GM18868 (cell line): ENCODE measurements around the gene ZNF263.
"Not testable (repeated sequence)": the region's sequence is repeated elsewhere in the genome, so short reads cannot be mapped to it uniquely, and the experiment has no call there.

Source experiments
- ATAC-seq: cut with Tn5 transposase; IDR thresholded peaks from one replicate; pipeline ENCODE4 v1.9.1; 2021; ENCODE audit warnings: mild to moderate bottlenecking, moderate library complexity; ENCODE audit not compliant: unreplicated experiment

ZNF263 gene

DNA sequence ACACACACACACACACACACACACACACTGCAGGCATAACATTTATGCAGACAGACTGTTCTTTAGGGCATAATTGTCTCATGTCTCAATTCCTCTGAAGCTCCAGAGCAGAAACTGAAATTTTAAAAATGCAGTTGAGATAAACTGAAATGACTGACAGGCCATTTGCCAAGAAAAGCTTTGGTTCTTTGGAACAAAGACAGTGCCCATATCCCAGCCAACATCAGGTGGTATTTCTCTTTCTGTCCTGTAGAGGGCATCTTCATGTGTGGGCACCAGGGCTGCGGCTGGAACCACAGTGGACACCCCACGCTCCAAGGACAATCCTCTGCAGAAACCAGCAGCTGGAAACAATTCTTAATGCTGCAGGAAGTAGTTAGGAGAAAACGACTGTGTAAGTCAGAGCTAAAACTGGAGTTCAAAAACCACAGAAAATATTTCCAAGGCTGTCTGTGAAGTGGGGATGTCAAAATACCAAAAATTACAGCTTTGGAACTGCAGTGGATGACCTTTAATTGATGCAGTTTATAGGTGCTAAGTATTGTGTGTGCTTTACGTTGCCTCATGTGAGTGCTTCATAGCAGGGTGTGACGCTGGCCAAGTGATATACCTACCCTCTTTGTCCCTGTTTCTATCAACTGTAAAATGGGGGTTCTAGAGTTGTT is 16.3 kb upstream of the ZNF263 start:
- no peak for ATAC-seq

DNA sequence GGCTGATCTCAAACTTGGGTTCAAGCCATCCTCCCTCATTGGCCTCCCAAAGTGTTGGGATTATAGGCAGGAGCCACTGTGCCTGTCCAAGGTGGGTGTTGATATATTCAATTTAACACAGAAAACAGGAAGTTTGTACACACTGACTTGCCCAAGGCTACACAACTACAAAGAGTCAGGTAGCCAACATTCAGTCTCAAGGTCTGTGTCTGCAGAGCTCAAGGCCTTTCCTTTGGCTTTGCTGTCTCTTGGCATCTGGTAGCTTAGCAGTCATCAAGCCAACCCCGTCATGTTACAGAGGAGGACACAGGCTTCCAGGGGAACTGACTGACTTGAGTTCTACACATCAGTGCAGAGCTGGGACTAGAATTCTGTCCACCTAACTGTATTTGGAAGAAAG is 15.0 kb upstream of the ZNF263 start:
- ATAC-seq: no peak

DNA sequence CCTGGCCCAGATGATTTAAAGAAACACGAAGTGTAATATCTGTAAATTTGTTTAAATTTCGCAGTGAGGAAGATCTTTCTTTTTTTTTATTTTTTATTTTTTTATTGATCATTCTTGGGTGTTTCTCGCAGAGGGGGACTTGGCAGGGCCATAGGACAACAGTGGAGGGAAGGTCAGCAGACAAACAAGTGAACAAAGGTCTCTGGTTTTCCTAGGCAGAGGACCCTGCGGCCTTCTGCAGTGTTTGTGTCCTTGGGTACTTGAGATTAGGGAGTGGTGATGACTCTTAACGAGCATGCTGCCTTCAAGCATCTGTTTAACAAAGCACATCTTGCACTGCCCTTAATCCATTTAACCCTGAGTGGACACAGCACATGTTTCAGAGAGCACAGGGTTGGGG is 12.6 kb upstream of the ZNF263 start:
- not testable (repeated sequence) for ATAC-seq

DNA sequence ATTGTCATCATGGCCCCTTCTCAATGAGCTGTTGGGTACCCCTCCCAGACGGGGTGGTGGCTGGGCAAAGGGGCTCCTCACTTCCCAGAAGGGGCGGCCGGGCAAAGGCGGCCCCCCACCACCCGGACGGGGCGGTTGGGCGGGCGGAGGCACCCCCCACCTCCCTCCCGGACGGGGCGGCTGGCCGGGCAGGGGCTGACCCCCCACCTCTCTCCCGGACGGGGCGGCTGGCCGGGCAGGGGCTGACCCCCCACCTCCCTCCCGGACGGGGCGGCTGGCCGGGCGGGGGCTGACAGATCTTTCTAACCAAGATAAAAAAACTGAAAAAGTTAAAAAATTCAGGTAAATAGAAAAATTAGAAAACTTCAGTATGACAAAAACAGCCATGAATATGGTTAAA is 12.0 kb upstream of the ZNF263 start:
- ATAC-seq: not testable (repeated sequence)

DNA sequence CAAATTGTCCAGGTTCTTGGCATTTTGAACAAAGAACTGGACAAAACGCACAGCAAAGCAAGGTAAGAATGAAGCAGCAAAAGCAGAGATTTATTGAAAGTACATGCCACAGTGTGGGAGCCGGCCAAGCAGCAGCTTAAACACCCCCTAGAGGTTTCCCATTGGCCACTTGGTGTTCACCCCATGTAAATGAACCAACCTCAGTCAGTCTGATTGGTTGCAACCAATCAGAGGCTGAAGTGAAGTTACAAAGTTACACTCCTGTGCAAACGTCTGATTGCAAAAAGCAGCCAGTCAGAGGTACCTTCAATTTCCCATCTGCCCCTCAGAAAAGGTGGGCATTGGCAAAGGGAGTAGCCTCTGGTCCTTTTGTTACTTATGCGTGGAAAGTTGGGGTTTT is 8.8 kb upstream of the ZNF263 start:
- no peak for ATAC-seq

DNA sequence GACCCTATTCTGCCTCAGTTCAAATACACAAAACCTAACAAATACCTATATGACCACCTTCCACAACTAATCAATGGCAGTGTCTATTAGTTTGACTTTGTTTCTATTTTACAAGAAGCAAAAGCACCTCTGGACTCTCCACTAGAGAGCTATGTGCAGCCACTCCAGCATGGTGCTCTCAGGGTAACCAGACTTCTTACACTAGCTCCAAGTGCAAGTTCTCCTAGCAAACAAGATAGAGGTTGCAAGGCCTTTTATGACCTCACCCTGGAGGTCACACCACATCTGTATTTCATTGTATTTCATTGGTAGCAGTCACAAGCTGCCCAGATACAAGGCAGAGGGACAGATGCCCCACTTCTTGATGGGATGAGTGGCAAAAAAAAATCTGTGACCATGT is 8.3 kb upstream of the ZNF263 start:
- no peak for ATAC-seq

DNA sequence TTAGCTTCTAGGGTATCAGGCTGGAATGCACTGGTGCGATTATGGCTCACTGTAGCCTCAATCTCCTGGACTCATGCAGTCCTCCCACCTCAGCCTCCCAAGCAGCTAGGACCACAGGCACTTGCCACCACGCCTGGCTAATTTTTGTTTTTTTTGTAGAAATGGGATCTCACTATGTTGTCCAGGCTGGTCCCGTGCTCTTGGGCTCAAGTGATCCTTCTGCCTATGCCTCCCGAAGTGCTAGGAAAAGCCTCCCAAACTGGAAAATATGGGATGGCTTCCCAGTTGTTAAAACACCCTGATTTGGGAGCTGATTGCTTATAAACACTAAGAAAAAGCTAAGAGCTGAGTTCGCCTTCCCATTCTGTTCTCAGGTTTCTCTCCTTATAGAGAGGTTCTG is 6.6 kb upstream of the ZNF263 start:
- ATAC-seq: no peak

DNA sequence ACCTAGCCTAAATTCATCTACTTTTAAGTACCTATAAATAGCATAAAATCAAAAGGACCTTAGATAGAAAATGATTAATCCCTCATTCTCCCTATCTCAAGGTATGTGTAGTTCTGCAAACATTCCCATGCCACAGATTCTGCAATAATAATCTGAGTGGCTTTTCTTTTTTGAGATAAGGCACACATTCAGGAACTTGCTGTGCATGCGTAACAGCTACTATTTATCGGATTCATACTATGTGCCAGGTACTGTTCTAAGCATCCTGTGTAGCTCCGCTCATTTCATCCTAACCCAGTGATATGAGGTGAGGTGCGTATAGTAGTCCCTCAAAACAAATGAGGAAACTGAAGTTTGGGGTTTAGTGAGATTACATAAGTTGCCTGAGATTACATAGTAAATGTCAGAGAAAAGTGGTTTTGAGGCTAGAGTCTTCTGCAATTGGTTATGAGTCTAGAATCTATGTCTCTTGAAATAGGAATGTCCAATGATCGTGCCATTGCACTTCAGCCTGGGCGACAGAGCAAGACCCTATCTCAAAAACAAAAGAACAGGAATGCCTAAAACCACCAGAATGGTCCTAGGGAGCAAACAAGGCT is 2.0 kb upstream of the ZNF263 start:
- no peak for ATAC-seq

DNA sequence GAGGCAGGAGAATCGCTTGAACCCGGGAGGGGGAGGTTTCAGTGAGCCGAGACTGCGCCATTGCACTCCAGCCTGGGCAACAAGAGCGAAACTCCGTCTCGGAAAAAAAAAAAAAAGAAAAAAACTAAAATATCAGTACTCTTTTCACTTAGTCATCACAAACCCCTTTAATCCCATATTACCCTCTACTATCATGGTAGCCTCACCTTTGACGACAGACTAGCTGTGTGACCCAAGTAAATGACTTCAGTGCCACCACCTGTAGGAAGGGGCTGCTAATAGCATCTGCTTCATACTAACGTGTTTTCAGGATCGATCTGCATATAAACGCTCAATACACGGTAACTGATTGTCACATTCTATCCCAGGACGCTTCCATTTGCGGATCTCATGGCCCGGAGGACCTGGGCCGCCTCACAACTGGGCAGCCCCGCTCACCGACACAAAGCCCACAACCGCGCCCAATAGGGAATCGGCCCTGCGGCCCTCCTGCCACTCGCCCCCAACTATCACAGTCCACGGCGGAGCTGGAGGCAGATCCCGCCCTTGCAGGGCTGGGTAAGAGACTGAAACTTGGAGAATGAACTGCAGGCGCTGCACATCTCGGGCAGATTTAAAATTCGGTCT is 1.1 kb upstream of the ZNF263 start:
- peak; percentile 26 for ATAC-seq

DNA sequence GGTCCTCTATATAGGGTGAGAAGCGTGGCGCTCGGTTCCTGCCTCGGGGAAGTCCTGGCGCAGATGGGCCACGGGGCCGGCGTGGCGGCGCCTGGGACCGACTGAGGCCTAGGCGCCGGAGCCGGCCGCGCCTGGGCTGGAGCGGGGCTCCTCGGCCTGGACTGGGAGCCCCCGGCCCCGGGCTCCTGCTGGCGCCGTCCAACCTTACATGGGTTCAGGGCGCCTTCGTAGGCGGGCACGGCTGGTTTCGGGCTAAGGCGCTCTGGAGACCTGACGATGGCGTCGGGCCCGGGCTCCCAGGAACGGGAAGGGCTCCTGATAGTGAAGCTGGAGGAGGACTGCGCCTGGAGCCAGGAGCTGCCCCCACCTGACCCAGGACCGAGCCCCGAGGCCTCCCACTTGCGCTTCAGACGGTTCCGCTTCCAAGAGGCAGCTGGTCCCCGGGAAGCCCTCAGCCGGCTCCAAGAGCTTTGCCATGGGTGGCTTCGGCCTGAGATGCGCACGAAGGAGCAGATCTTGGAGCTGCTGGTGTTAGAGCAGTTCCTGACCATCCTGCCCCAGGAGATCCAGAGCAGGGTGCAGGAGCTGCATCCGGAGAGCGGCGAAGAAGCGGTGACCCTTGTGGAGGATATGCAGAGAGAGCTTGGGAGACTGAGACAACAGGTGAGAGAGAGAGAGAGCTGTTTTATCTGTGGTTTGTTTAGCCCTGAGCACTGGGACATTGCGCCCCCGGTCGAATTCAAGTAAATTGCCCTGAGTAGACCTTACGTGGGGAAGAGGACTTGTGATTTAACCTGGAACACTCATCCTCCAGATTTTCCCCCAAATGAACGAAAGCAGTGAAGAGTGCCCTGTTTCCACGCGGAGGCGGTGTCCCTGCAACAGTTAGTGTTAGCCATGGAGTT is 504 bp downstream of the ZNF263 start:
- ATAC-seq: no peak

DNA sequence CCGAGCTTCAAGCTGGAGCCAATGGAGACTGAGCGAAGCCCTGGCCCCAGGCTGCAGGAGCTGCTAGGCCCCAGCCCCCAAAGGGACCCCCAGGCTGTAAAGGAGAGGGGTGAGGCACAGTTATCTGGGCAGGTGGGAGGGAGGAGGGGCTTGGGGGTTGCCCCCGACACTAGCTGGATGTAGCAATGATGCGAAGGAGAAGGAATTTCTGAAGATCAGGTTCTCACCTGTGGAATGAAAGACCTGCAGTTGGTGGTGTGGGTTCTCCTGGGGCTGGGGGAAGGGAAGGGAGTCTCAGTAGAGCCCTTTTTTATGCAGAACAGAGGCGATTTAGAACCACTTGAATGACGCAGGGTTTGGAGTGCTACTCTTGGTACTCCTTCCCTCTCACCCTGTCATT is 1.8 kb downstream of the ZNF263 start:
- no peak for ATAC-seq

DNA sequence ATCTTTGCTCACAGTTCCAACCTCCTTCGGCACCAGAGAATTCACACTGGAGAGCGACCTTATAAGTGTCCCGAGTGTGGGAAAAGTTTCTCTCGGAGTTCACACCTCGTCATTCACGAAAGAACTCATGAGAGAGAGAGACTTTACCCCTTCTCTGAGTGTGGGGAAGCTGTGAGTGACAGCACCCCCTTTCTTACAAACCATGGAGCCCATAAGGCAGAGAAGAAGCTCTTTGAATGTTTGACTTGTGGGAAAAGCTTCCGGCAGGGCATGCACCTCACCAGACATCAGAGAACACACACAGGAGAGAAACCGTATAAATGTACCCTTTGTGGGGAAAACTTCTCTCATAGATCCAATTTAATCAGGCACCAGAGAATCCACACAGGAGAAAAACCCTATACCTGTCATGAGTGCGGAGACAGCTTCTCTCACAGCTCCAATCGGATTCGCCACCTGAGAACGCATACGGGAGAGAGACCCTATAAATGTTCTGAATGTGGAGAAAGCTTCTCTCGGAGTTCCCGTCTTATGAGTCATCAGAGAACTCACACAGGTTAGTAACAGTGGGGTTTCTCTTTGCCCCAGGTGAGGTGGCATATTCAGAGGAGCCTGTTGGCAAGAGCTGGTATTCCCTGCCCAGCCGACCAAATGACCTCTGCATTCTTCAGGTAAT is 6.8 kb downstream of the ZNF263 start:
- no peak for ATAC-seq

DNA sequence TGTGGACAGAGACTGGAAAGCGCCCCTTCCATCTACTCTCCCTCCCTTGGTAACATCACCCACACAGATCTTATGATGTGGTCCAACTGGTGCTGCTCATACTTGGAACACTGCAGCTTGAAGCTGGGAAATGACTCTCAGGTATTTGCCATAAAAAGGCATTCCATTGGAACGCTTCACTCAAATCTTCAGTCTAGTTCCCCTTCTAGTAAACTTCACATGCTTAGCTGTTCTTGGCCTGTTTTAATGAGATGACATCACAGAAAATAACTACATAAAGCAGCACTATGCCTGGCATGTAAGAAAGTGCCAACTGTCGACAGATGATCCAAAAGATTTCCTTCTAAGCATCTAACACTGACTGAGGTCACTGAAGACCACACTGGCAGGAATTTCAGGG is 9.3 kb downstream of the ZNF263 start:
- ATAC-seq: no peak

DNA sequence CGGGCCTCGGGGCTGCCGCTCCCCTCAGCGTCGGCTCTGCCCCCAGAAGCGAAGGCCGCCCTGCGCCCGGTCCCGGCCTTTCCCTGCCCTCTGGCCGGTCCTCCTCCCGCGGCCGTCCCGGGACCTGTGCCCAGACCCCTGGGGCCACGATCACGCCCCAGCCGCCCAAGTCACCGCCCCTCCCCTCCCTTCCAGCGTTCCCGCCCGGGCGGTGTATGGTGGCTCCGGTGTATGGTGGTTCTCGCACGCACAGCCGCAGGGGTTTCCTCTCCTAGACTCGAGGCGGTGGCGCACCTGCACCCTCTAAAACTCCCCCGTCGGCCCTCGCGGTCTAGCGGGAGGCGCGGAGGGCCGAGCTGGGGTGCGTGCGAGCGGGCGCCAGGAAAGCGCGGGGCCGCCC is 11.9 kb downstream of the ZNF263 start:
- no peak for ATAC-seq

DNA sequence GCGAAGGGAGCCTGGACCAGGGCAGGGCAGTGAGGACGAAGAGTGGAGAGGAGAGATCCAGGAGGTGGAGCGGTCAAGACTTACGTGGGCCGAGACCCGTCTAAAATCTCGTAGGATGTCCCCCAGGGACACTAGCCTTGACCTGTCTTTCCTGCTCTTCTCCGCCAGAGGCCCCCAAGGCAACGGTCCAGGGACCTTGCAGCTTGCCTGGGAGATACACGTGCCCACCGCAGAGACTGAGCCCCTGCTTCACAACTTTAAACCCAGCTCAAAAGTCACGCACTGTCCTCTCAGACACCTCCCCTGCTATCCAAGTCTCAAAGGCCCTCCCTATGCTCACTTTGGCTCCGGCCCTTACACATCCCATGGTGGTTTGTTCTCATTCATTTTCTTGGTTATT is 12.5 kb downstream of the ZNF263 start:
- ATAC-seq: no peak

DNA sequence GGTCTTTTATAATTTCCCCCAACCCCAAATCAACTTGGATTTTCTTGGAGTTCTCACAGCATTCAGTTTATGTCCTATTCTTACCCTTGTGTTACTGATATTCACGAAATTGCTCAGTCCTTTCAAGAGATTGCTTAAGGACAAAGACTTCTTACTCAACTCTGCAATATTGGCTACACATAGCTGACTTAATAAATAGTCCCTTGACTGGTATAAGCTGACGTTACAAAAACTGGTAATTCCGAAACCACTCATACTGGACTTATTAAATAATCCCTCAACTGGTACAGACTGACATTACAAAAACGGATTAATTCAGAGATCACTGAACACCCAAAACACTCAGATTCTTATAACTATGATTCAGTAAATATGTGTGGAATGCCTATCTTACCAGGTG is 21.1 kb downstream of the ZNF263 start:
- ATAC-seq: no peak

DNA sequence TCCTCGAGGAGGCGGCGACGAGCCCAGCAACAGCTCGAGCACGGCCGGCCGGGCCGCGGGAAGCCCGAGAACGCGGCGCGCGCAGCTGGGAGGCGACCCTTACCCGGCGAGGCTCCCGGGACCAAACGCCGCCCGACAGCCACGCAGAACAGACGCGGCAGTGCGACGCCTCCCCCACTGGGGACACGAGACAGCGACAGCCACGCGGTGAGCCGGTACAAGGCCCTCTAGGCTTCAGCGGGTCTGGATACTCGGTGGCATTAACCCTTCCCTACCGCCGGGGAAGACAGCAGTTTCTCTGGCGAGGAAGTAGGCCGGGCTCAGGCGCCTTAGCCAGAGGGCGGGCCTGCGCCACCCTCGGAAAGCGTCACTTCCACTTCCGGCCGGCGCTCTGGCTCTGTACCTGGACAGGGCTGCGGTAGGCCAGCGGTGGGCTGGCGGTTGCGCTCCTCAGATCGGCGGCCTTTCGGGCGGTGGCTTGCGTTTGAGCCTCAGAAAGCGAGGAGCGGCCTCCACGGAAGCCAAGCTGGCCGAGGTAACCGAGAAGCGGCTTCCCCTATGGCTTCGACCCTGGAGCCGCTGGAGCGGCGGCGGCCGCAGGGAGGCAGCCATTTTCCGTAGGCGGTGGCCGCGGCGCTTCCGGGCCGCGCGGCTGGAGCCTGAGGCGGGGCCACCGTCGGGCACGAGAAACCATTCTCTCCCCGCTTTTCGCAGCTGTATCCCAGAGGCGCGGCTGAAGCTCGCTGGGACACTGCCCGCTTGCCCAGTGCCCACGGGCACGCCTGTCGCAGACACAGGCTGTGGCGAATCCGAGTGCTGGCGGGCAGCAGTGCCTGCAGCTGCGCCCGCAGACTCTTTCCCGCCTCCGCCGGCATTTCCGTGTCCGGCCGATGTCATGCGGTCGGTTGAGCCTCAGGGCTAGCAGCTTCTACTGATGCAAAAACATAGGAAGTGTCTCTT is 22.1 kb downstream of the ZNF263 start, which contains the start of the genes TIGD7 and ZNF75A:
Gene TIGD7, minus strand, starts transcription at position 322 of the 960 bp plus-strand sequence. CDS start 4,816 bp downstream, outside the sequence.
Gene ZNF75A, plus strand, starts transcription at position 389 of the 960 bp plus-strand sequence. CDS start 2,932 bp downstream, outside the sequence.
- peak; percentile 97 for ATAC-seq

DNA sequence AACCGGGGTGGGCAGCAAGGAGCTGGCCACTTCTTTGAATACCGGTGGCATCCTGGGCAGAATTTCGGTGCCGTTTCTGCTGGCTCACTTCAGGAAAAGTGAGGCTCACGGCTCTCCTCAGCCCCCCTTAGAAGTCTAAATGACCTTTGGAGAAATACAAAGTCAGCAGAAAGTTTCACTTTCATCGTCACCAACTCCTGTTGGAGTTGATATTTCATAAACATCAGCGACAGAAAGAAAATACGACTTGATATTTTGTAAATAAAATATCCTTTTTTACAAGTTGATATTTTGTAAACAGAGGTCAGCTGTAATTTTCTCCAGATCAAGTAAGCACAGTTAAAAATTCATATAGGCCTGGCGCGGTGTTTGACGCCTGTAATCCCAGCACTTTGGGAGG is 22.8 kb downstream of the ZNF263 start:
- no peak for ATAC-seq

DNA sequence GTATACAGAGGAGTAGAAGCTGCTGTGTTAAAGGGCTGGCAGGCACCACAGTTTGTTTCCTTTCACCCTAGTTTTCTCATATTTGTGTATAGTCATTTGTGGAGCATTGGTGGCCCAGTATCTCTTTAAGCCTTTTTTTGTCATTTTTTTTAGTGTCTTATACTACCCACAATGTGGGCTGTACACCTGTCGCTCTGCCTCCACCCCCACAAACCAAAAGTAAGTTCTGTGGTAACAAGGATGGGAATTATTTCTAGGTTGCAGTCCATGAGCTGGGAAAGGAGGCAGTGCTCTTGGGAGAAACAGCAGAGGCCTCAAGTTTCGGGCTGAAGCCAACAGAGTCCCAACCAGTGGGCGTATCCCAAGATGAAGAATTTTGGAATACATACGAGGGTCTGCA is 28.2 kb downstream of the ZNF263 start:
- ATAC-seq: no peak
